HEK293 (cell line): ENCODE data around the gene CBFA2T2.
"Not testable (repeated sequence)": the region's sequence is repeated elsewhere in the genome, so short reads cannot be mapped to it uniquely, and the experiment has no call there.

Experiments
- ZNF585B ChIP-seq: fragments of 450-650 bp; formaldehyde crosslinking; IDR thresholded peaks from 2 replicates; pipeline ENCODE4 v1.5.1; 2016; ENCODE audit warnings: missing biosample characterization, missing genetic modification characterization
- ZXDB ChIP-seq: fragments of 450-650 bp; formaldehyde crosslinking; IDR thresholded peaks from 2 replicates; pipeline ENCODE4 v1.5.1; 2016; ENCODE audit warnings: missing biosample characterization, missing genetic modification characterization

DNA sequence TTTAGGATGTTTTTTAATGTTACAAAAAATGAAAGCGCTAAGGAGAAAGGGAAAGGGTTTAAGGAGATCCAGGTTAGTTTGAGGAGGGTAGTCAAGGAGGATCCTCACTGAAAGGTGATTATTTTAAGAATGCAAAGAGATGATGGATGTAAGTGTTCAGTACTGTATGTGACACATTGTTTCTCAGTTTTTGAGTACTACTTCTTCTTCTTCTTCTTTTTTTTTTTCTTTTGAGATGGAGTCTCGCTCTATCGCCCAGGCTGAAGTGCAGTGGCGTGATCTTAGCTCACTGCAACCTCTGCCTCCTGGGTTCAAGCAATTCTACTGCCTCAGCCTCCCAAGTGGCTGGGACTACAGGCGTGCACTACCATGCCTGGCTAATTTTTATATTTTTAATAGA, 83.4 kb downstream of the CBFA2T2 start:
- TF ChIP-seq ZNF585B, ZXDB (tag by site-specific recombination): not testable (repeated sequence)
